KMS-11 (cell line): ENCODE results near the gene TRAF3IP1.

Experiments
- H2AFZ ChIP-seq: fragments of 200-600 bp; sonication (generic); 2 replicates; pipeline ENCODE4 v1.6.1; 2016; ENCODE audit warnings: antibody characterized with exemption, mixed run types, low read depth
- H3K27ac ChIP-seq: fragments of 200-600 bp; sonication (generic); 2 replicates; pipeline ENCODE4 v1.6.1; 2016; ENCODE audit warnings: mild to moderate bottlenecking, mixed run types
- H3K27me3 ChIP-seq: fragments of 200-600 bp; sonication (generic); 2 replicates; pipeline ENCODE4 v1.6.1; 2017; ENCODE audit warnings: mild to moderate bottlenecking, low read depth, mixed run types, moderate library complexity; ENCODE audit not compliant: insufficient read depth
- H3K36me3 ChIP-seq: fragments of 200-600 bp; sonication (generic); 2 replicates; pipeline ENCODE4 v1.6.1; 2017; ENCODE audit warnings: mild to moderate bottlenecking, mixed run types; ENCODE audit not compliant: insufficient read depth
- H3K4me1 ChIP-seq: fragments of 200-600 bp; sonication (generic); 2 replicates; pipeline ENCODE4 v1.6.1; 2016; ENCODE audit warnings: mild to moderate bottlenecking, low read depth, mixed run types; ENCODE audit not compliant: poor library complexity, severe bottlenecking
- H3K4me2 ChIP-seq: fragments of 200-600 bp; sonication (generic); 2 replicates; pipeline ENCODE4 v1.7.0; 2016; ENCODE audit warnings: mild to moderate bottlenecking, mixed run types
- H3K4me3 ChIP-seq: fragments of 200-600 bp; sonication (generic); IDR thresholded peaks from 2 replicates; pipeline ENCODE4 v1.6.1; 2017; ENCODE audit warnings: low read depth, low read length, mixed read lengths; ENCODE audit not compliant: insufficient read depth
- H3K79me2 ChIP-seq: fragments of 200-600 bp; sonication (generic); 2 replicates; pipeline ENCODE4 v1.6.1; 2016; ENCODE audit warnings: low read depth, mixed run types; ENCODE audit not compliant: insufficient read depth
- H3K9ac ChIP-seq: fragments of 200-600 bp; sonication (generic); 2 replicates; pipeline ENCODE4 v1.6.1; 2016; ENCODE audit warnings: mild to moderate bottlenecking, mixed run types
- H4K20me1 ChIP-seq: fragments of 200-600 bp; sonication (generic); 2 replicates; pipeline ENCODE4 v1.6.1; 2016; ENCODE audit warnings: mild to moderate bottlenecking, mixed run types; ENCODE audit not compliant: insufficient read depth
- CTCF ChIP-seq: fragments of 200-600 bp; sonication (generic); conservative IDR thresholded peaks from 2 replicates; pipeline ENCODE4 v1.6.1; 2017; ENCODE audit warnings: low read depth, mild to moderate bottlenecking, antibody characterized with exemption, low read length, moderate library complexity, mixed read lengths

Gene TRAF3IP1

GRCh38 chr2:238412067-238412767 is 91.9 kb downstream of the TRAF3IP1 start:
- Histone ChIP-seq H2AFZ (no peak overlapping the region), H4K20me1 (no peaks in the 10 kb centered on the region), H3K27ac (no peak overlapping the region), H3K36me3 (no peaks in the 10 kb centered on the region), H3K4me2 (no peak overlapping the region), H3K4me1 (peaks cover 16% of the 10 kb centered on the region), H3K79me2 (no peaks in the 10 kb centered on the region), H3K27me3 (no peaks in the 10 kb centered on the region), H3K9ac (no peak overlapping the region), H3K4me3 (no peak overlapping the region)
- TF ChIP-seq CTCF: no peak

- Histone ChIP-seq H3K4me2 (no peak overlapping the region), H3K27me3 (no peaks in the 10 kb centered on the region), H2AFZ (no peak overlapping the region), H3K4me3 (no peak overlapping the region), H3K79me2 (no peaks in the 10 kb centered on the region), H3K36me3 (no peaks in the 10 kb centered on the region), H3K4me1 (peaks cover 16% of the 10 kb centered on the region), H3K9ac (no peak overlapping the region), H4K20me1 (no peaks in the 10 kb centered on the region), H3K27ac (no peak overlapping the region)
- no peak for TF ChIP-seq CTCF
Observed at GRCh38 chr2:238413368-238413767, 93.0 kb downstream of the TRAF3IP1 start.

- Histone ChIP-seq H2AFZ (peak overlapping the region; percentile 44; the same call in 1 of the 2 replicates), H3K4me2 (peak overlapping the region; percentile 25; the same call in 1 of the 2 replicates), H3K27me3 (no peaks in the 10 kb centered on the region), H3K36me3 (no peaks in the 10 kb centered on the region), H3K9ac (no peak overlapping the region; the same call in 1 of the 2 replicates), H4K20me1 (no peaks in the 10 kb centered on the region), H3K4me1 (peaks cover 16% of the 10 kb centered on the region), H3K27ac (peak overlapping the region; percentile 32; the same call in 1 of the 2 replicates), H3K79me2 (no peaks in the 10 kb centered on the region), H3K4me3 (no peak overlapping the region)
- TF ChIP-seq CTCF: no peak
Observed at GRCh38 chr2:238415036-238415764, 94.9 kb downstream of the TRAF3IP1 start.

- Histone ChIP-seq H3K4me2 (no peak overlapping the region), H2AFZ (no peak overlapping the region), H4K20me1 (no peaks in the 10 kb centered on the region), H3K36me3 (no peaks in the 10 kb centered on the region), H3K9ac (no peak overlapping the region), H3K4me1 (peaks cover 16% of the 10 kb centered on the region), H3K4me3 (no peak overlapping the region), H3K27me3 (no peaks in the 10 kb centered on the region), H3K27ac (no peak overlapping the region), H3K79me2 (no peaks in the 10 kb centered on the region)
- no peak for TF ChIP-seq CTCF
Observed at GRCh38 chr2:238415893-238416292, 95.6 kb downstream of the TRAF3IP1 start.
